Body of pancreas (tissue), 4 donors: Measurements from ENCODE around the gene NTPCR. TPM values are rescaled to one million over a fixed set of nuclear protein-coding genes. Genes with fewer than 3 reads are reported as not detected.

Experiments used
- ATAC-seq: fragments of 150-250 bp; one replicate; pipeline ENCODE4 v1.9.1; 2016
- DNase-seq, 4 donors: peaks; one replicate each; pipeline ENCODE4 v3.0.0-alpha.2; 2019
- H3K27ac ChIP-seq, 4 donors: fragments of 200-600 bp; sonication (generic); 1 replicate in 3 of 4; 2 replicates in 1 of 4; pipeline versions ENCODE4 v1.5.1 to v1.6.1; 2016 to 2019; ENCODE audit warnings: mild to moderate bottlenecking in 1 of 4, mixed read lengths in 1 of 4, moderate library complexity in 1 of 4
- H3K27me3 ChIP-seq, 2 donors: fragments of 200-600 bp; sonication (generic); one replicate each; pipeline ENCODE4 v1.6.0; 2016; ENCODE audit warnings: mild to moderate bottlenecking in 1 of 2
- H3K36me3 ChIP-seq, 2 donors: fragments of 200-600 bp; sonication (generic); replicated peaks in 1 of 2; 2 replicates each; pipeline ENCODE4 v1.5.1; 2016; ENCODE audit warnings: low read depth in 2 of 2; ENCODE audit not compliant: insufficient read depth in 1 of 2
- H3K4me1 ChIP-seq: fragments of 200-600 bp; sonication (generic); one replicate; pipeline ENCODE4 v1.6.0; 2016
- H3K4me3 ChIP-seq, 2 donors: fragments of 200-600 bp; sonication (generic); 1 replicate in 1 of 2; 2 replicates in 1 of 2; pipeline ENCODE4 v1.5.1; 2016 to 2019
- H3K9me3 ChIP-seq, 3 donors: fragments of 200-600 bp; sonication (generic); 1 replicate in 2 of 3; 2 replicates in 1 of 3; pipeline ENCODE4 v1.5.1; 2016
- POLR2A ChIP-seq, 3 donors: fragments of 450-650 bp; IDR thresholded peaks; one replicate each; pipeline ENCODE4 v1.6.1; 2016; ENCODE audit warnings: antibody characterized with exemption in 3 of 3, mild to moderate bottlenecking in 2 of 3
- WGBS, 2 donors: methylation state at CpG; one replicate each; pipeline ENCODE4 v1.1.5; 2017; 5-methylcytosine and 5-hydroxymethylcytosine counted together
- intact Hi-C: fragments of 100-400 bp; cut with DNase I; formaldehyde crosslinking; loops from one replicate; pipeline ENCODE4 v1.15.1; 2023
- total RNA-seq, 2 donors: library from RNA; depleted of rRNA; stranded (reverse); fragments of >200 nt; gene quantifications; one replicate each; pipeline ENCODE4 v1.1.0, GENCODE V29; 2016
- TF ChIP-seq, protein P1 (sequence below), 7 experiments: fragments of 450-650 bp in 4 of 7; fragments of 200-600 bp in 3 of 7; sonication (generic) in 3 of 7; IDR thresholded peaks; one replicate each; pipeline ENCODE4 v1.5.1; 2016 to 2019; ENCODE audit warnings: antibody characterized with exemption in 7 of 7

NTPCR gene
- total RNA-seq, 2 donors from 2014 or later: 8.2 to 14.3 TPM

DNA sequence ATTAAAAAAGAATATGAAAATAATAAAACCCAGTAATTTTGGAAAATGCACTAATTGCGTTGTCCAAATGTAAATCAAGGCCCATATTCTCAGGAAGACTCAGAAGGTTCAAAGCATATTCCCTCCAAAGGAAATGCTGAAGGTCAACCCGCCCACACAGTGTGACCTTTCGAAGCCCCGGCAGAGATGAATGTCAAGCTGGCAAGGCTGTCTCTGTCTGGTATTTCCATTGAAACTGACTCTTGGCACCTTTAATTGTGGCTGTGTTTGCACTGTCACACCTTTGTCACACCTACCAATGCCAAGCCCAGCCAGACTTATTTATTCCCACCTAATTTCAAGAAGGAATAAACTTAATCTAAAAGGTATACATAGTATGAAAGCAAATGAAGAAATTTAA is 82.5 kb downstream of the NTPCR start:
- Histone ChIP-seq H3K4me1 (no peaks in the 10 kb centered on the region), H3K27ac (no peak overlapping the region), H3K4me3 (no peak overlapping the region), H3K27me3 (no peaks in the 10 kb centered on the region), H3K36me3 (no peaks in the 10 kb centered on the region), H3K9me3 (no peaks in the 10 kb centered on the region)
- ATAC-seq (no peak), DNase-seq (no peak)
- intact Hi-C loops: no loop called here
- no peak for TF ChIP-seq POLR2A (IDR thresholded peaks at IDR 0.05)
- TF ChIP-seq, protein P1, sequence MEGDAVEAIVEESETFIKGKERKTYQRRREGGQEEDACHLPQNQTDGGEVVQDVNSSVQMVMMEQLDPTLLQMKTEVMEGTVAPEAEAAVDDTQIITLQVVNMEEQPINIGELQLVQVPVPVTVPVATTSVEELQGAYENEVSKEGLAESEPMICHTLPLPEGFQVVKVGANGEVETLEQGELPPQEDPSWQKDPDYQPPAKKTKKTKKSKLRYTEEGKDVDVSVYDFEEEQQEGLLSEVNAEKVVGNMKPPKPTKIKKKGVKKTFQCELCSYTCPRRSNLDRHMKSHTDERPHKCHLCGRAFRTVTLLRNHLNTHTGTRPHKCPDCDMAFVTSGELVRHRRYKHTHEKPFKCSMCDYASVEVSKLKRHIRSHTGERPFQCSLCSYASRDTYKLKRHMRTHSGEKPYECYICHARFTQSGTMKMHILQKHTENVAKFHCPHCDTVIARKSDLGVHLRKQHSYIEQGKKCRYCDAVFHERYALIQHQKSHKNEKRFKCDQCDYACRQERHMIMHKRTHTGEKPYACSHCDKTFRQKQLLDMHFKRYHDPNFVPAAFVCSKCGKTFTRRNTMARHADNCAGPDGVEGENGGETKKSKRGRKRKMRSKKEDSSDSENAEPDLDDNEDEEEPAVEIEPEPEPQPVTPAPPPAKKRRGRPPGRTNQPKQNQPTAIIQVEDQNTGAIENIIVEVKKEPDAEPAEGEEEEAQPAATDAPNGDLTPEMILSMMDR (IDR thresholded peaks at IDR 0.05): no peak
- 51 to 57% methylated on average over 4 of the region's 4 CpGs for WGBS, 2 donors

- DNase-seq (no peak), ATAC-seq (no peak)
- TF ChIP-seq, protein P1 (IDR thresholded peaks at IDR 0.05): no peak
- TF ChIP-seq POLR2A (IDR thresholded peaks at IDR 0.05): no peak
- H3K9me3 ChIP-seq: no peaks in the 10 kb centered on the region
- H3K27me3 ChIP-seq: no peaks in the 10 kb centered on the region
- no peak overlapping the region for H3K4me3 ChIP-seq
- intact Hi-C loops: no loop called here
- no peaks in the 10 kb centered on the region for H3K36me3 ChIP-seq
- peaks cover 1% of the 10 kb centered on the region for H3K4me1 ChIP-seq
- no peak overlapping the region for H3K27ac ChIP-seq
- 87 to 90% methylated on average over 3 of the region's 3 CpGs for whole genome bisulfite sequencing, 2 donors
Observed at GRCh38 chr1:233033361-233033760, 83.0 kb downstream of the NTPCR start.

Other genes with a start within 250 kb of the NTPCR start
- 1 to 10 TPM; 2.3 to 4.2 TPM for gene MAP10, start 145.2 kb upstream of the NTPCR start, total RNA-seq